IPS DF 6.9 (cell line): ENCODE measurements around the gene PNP.
A peak's percentile ranks its signal among the peaks of the same experiment; 100 is the strongest.

Experiments used
- DNase-seq: peaks from one replicate; pipeline ENCODE4 v3.0.0-alpha.2; 2013; ENCODE audit warnings: low read depth, low spot score
- H3K27ac ChIP-seq: one replicate; pipeline ENCODE4 v1.5.1; 2013; ENCODE audit warnings: low read length, control low read depth
- H3K27me3 ChIP-seq: 2 replicates; pipeline ENCODE4 v1.6.1; 2013; ENCODE audit warnings: mild to moderate bottlenecking, low read length; ENCODE audit not compliant: control insufficient read depth, insufficient read depth
- H3K36me3 ChIP-seq: 2 replicates; pipeline ENCODE4 v1.6.1; 2013; ENCODE audit warnings: low read length; ENCODE audit not compliant: control insufficient read depth, insufficient read depth
- H3K4me1 ChIP-seq: 2 replicates; pipeline ENCODE4 v1.6.1; 2013; ENCODE audit warnings: low read length; ENCODE audit not compliant: control insufficient read depth, insufficient read depth
- H3K4me3 ChIP-seq: 2 replicates; pipeline ENCODE4 v1.5.1; 2013; ENCODE audit warnings: mild to moderate bottlenecking, low read length
- H3K9me3 ChIP-seq: 2 replicates; pipeline ENCODE4 v1.6.1; 2013; ENCODE audit warnings: low read length, inconsistent platforms; ENCODE audit not compliant: control insufficient read depth, insufficient read depth
- WGBS: extraction: QIAGEN DNeasy Blood & Tissue Kit; methylation state at CpG from one replicate; pipeline ENCODE4 v1.1.7; 2013; ENCODE audit warnings: mixed read lengths, missing lambda C conversion rate; ENCODE audit not compliant: insufficient read length, insufficient coverage; 5-methylcytosine and 5-hydroxymethylcytosine counted together

The PNP gene

DNA sequence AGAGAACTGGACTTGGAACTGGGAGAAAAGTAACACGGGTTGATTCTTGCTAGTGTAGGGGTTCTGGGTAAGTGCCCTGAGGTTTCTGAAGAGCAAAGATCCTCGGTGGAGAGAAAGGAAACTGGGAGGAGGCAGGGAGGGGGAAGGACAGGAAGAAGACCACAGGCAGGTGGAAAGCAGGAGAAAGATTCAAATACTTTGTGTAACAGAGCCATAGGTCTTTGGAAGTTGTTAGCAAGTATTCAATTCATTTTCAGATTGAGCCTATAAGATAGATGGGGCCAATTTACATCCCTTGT, 1.3 kb downstream of the PNP start:
- Histone ChIP-seq H3K9me3 (no peaks in the 10 kb centered on the region), H3K4me1 (no peaks in the 10 kb centered on the region), H3K27ac (no peak overlapping the region), H3K4me3 (peak overlapping the region; percentile 89; the same call in 1 of the 2 replicates), H3K36me3 (peaks cover 16% of the 10 kb centered on the region; the same call in 1 of the 2 replicates), H3K27me3 (no peaks in the 10 kb centered on the region)
- DNase-seq, result no peak
- WGBS, result no CpG with 5 or more reads among the region's 2 CpGs

DNA sequence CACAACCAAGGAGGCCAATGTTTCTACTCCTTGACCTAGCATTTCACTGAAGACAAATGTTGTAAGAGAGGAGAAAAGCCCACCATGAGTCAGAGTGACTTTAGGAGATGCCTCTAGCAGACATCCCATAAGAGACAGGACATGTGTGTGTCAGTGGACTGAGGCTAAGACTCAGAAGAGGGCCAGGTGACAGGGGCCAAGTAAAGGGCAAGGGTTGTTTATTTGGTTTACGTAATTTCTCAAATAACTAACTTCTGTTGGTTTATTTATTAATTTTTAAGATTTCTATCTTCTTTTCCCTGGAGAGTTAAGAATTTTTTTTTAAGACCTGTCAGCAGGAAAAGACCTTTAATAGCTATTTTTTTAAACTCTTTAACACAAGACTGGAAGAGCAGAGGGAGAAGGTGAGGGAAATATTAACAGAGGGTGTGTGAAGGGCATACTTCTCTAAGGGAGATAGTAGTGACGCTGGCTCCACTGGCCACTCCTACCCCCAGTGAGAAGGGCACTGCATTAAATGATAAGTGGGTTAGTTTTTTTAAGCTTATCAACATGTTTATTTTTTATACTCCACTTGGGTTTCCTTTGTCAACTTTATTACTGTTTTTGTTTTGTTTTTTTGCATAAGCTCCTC, 3.4 kb downstream of the PNP start:
- Histone ChIP-seq H3K27me3 (no peaks in the 10 kb centered on the region), H3K4me3 (no peak overlapping the region), H3K9me3 (no peaks in the 10 kb centered on the region; the same call in 1 of the 2 replicates), H3K36me3 (peaks cover 32% of the 10 kb centered on the region; the same call in 1 of the 2 replicates), H3K4me1 (no peaks in the 10 kb centered on the region), H3K27ac (no peak overlapping the region)
- WGBS, result no CpG with 5 or more reads among the region's 2 CpGs
- no peak for DNase-seq

DNA sequence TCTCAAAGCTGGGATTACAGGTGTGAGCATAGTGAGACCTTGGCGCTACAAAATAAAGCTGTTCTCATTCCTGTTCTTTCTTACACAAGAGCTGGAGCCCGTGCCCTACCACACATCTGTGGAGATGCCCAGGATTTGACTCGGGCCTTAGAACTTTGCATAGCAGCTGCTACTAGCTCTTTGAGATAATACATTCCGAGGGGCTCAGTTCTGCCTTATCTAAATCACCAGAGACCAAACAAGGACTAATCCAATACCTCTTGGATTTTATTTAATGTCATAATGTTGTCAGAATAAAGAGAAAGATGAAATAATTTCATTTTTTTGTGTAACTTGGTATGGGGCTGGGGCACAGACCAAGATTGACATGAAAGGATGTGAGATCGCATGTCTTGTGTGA, 7.6 kb downstream of the PNP start:
- Histone ChIP-seq H3K4me1 (no peaks in the 10 kb centered on the region), H3K9me3 (no peaks in the 10 kb centered on the region; the same call in 1 of the 2 replicates), H3K36me3 (peaks cover 32% of the 10 kb centered on the region; the same call in 1 of the 2 replicates), H3K27me3 (no peaks in the 10 kb centered on the region), H3K27ac (no peak overlapping the region), H3K4me3 (no peak overlapping the region)
- no peak for DNase-seq
- WGBS, result no CpG with 5 or more reads among the region's 5 CpGs

DNA sequence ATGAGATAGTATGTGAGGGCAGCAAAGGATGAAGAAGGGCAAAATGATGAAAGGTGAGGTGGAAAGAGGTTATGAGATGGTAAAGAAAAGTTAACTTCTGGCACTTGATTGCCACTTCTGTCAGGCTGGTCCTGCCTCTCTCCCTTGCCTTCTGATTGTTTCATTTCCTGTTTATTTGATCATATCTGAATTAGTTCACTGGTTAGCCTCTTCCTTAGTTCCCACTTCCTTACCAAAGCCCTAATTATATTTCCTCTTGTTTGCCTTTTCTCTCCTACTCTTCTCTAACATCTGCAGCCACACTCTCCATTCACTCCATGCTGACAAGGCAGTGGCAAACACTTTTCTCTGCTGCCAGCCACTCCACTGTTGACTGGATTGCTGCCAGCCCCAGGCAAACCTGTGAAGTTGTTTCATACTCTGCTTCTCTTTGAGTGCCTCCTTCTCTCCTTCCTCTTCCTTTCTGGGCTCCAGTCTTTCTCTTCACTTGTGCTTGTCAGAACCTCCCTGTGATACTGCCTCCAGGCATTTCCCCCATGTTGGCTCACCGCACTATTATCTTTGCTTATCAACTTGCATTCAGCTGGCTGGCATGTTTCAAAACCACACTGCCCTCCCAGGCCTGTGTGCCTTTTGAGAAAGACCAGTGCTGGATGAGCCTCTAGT, 8.1 kb downstream of the PNP start:
- no peaks in the 10 kb centered on the region for H3K27me3 ChIP-seq
- no peak overlapping the region for H3K27ac ChIP-seq
- no CpG with 5 or more reads among the region's 1 CpG for WGBS
- H3K4me1 ChIP-seq, result no peaks in the 10 kb centered on the region
- H3K36me3 ChIP-seq, result peaks cover 27% of the 10 kb centered on the region; the same call in 1 of the 2 replicates
- no peaks in the 10 kb centered on the region; the same call in 1 of the 2 replicates for H3K9me3 ChIP-seq
- no peak overlapping the region for H3K4me3 ChIP-seq
- no peak for DNase-seq

DNA sequence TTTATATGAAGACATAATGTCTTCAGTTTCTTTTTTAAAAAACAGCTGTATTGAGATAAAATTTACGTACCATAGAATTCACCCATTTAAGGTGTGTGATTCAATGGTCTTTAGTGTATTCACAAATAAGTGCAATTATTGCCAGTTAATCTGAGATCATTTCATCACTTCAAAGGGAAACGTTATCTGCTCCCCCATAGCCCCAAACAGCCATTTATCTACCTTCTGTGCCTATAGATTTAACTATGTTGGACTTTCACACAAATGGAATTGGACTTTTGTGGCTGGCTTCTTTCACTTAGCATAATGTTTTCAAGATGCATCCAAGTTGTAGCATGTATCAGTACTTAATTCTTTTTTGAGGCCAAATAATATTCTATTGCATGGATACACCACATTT, 9.7 kb downstream of the PNP start:
- no peak for DNase-seq
- H3K4me1 ChIP-seq, result no peaks in the 10 kb centered on the region
- no peaks in the 10 kb centered on the region for H3K27me3 ChIP-seq
- no CpG with 5 or more reads among the region's 2 CpGs for WGBS
- no peak overlapping the region for H3K4me3 ChIP-seq
- H3K9me3 ChIP-seq, result no peaks in the 10 kb centered on the region; the same call in 1 of the 2 replicates
- peaks cover 24% of the 10 kb centered on the region; the same call in 1 of the 2 replicates for H3K36me3 ChIP-seq
- H3K27ac ChIP-seq, result no peak overlapping the region

DNA sequence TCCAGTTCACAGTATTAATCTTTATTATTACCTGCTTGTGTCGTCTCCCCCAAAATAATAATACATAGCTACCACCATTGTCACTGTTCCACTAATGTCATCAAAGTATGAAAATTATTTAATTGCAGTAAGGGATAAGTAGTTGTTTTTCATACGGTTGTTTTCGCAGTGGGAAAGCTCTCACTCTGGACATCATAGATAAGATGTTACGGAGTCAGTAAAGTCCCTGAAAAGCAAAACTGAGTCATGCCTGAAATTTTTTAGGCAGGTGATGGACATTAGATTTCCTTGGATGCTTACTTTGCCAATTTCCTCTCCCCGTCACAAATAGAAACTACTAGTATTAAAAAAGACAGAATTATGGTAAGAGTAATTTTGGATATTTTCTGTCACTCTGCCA, 13.2 kb downstream of the PNP start:
- Histone ChIP-seq H3K9me3 (no peaks in the 10 kb centered on the region), H3K27me3 (no peaks in the 10 kb centered on the region), H3K4me3 (no peak overlapping the region), H3K36me3 (peaks cover 3% of the 10 kb centered on the region; the same call in 1 of the 2 replicates), H3K27ac (no peak overlapping the region), H3K4me1 (peaks cover 2% of the 10 kb centered on the region; the same call in 1 of the 2 replicates)
- DNase-seq, result no peak
- no CpG with 5 or more reads among the region's 5 CpGs for WGBS

DNA sequence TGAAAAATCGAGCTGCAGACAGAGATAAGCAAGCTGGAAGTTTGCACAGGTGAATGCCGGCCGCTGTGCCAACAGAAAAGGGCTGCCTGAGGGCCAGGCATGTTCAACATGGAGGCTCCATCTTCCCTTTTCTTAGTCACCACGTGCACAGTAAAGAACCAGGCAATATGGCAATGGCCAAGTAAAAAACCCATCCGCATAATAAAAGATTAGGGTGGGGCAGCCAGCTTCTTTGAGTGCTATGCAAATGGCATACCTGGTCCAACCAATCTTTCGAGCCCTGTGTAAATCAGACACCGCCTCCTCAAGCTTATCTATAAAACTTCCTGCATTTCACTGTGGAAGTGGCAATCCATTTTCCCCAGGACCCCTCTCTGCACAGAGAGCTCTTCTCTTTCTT, 16.7 kb downstream of the PNP start:
- Histone ChIP-seq H3K27ac (no peak overlapping the region), H3K9me3 (no peaks in the 10 kb centered on the region), H3K4me1 (peaks cover 2% of the 10 kb centered on the region; the same call in 1 of the 2 replicates), H3K4me3 (no peak overlapping the region), H3K27me3 (no peaks in the 10 kb centered on the region), H3K36me3 (no peaks in the 10 kb centered on the region)
- WGBS, result no CpG with 5 or more reads among the region's 7 CpGs
- no peak for DNase-seq

DNA sequence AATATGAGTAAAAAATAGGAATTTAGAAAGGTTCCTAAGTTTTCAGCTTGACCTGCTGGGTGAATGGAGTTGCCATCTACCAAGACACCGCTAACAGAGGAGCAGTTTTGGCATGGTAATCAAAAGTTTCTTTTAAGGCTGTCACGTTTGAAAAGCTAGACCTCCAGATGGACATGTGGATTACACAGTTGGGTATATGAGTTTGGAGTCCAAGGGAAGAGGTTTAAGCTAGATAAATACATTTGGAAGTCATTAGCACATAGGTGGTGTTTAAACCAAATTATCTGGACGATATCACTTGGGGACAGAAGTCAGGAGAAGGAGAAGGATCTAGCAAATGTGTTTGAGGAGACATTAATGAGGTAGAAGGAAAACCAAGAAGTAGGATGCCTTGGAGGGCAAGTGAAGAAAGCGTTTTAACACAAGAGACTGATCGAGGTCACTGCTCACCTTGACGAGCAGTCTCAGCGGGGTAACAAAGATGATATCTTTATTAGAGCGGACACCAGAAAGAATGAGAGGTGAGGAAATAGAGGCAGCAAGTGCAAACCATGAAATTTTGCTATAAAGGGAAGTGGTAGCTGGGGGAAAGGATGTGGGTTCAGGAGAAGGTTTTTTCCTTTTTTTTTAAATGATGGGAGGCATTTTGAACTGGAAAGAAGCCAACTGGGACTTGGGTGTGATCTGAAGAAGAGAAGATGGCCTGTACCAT, 17.6 kb downstream of the PNP start:
- DNase-seq, result no peak
- H3K27me3 ChIP-seq, result no peaks in the 10 kb centered on the region
- peaks cover 2% of the 10 kb centered on the region; the same call in 1 of the 2 replicates for H3K4me1 ChIP-seq
- H3K9me3 ChIP-seq, result no peaks in the 10 kb centered on the region
- H3K4me3 ChIP-seq, result no peak overlapping the region
- H3K27ac ChIP-seq, result no peak overlapping the region
- no peaks in the 10 kb centered on the region for H3K36me3 ChIP-seq
- WGBS, result no CpG with 5 or more reads among the region's 8 CpGs

DNA sequence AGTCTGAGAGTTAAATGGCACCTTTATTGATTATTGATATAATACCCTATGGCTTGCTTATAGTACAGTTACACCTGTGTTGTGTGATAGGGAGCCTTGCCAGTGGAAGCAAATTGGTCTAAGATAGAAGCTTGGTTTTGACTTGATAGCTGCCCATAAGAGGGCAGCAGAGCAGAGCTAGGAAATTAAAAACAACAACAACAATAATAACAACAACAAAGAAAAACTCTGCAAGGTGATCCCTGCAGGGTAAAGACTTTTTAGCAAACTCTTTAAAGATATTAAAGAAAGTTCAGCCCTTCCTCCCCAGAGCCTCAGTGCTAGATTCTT, 18.2 kb downstream of the PNP start:
- Histone ChIP-seq H3K27me3 (no peaks in the 10 kb centered on the region), H3K4me1 (peaks cover 2% of the 10 kb centered on the region; the same call in 1 of the 2 replicates), H3K4me3 (no peak overlapping the region), H3K27ac (no peak overlapping the region), H3K9me3 (no peaks in the 10 kb centered on the region), H3K36me3 (no peaks in the 10 kb centered on the region)
- DNase-seq, result no peak

DNA sequence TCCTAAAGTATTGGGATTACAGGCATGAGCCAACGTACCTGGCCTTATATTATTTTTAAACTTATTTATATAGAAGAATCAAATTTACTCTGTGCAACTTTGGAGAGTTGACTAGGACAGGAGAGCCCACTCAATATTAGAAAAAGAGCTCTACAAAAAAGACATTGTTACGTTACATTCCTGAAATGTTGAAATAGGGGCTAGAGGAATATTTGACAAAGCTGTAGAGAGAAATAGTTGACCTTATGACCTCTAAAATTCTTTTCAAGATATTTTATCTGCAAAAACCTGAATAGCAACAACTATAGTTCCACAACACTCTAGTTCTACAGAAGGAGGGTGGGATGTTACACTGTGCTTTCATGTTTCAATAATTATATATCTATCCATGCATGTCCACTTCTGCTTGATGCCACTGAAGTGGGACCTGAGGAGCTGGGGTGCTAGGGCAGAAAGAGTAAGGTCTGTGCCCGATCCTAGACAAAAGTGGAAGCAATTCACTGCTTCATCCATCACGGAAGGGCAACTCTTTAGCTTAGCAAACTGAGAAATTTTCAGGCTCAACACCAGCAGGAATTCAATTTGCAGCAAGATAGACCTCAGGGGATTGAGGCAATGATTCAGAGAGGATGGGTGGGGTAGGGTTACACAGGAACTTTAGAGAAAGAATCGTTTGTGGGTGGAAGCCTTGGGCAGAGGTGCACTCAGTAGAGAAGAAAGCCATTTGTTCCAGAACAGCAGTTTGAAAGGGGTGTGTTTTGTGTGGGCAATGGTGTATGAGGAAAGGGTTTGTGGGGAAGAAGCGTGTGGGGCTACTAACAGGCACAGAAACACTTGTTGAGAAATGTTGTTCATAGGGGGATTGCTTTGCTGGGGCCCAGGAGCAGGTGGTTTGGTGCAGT, 20.1 kb downstream of the PNP start:
- no peak for DNase-seq
- Histone ChIP-seq H3K9me3 (no peaks in the 10 kb centered on the region), H3K4me3 (no peak overlapping the region), H3K36me3 (no peaks in the 10 kb centered on the region), H3K27me3 (no peaks in the 10 kb centered on the region), H3K4me1 (peaks cover 2% of the 10 kb centered on the region; the same call in 1 of the 2 replicates), H3K27ac (no peak overlapping the region)
- WGBS, result no CpG with 5 or more reads among the region's 6 CpGs
